ENCODE results near the gene SGK1.
"Not testable (repeated sequence)": the region's sequence is repeated elsewhere in the genome, so short reads cannot be mapped to it uniquely, and the experiment has no call there.

The SGK1 gene

DNA sequence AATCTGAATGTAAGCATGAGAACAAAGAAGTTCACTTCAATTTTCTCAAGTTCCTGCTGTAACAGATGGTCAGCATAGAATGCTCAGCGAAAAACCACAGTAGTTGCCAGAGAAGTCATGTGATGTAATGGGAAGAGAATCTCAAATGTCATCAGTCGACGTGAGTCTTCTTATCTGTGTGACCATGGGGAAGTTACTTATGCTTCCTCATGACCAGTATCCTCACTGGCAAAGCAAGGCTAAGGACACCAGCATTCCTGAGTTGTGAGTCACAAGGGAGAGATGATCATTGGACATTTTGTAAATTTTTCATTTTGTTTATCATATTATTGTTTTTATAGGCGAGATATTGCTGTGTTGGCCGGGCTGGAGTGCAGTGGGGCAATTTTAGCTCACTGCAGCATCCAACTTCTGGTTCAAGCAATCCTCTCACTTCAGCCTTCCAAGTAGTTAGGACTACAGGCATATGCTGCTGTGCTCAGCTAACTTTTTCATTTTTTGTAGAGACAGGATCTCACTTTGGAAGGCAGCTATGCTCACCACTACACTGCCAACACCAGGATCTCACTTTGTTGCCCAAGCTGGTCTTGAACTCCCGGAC, 21.9 kb downstream of the SGK1 start:
- TF ChIP-seq TAF1 (IDR thresholded peaks at IDR 0.05; ENCODE audit: low read depth, low read length) = no peak
- no peak for TF ChIP-seq POLR2A (IDR thresholded peaks at IDR 0.05; ENCODE audit: low read depth, low read length)
- no peak for TF ChIP-seq SPI1 (IDR thresholded peaks at IDR 0.05; ENCODE audit: low read depth, low read length)
- no peak for TF ChIP-seq PAX5 (IDR thresholded peaks at IDR 0.05; ENCODE audit: insufficient read depth, low read length, severe bottlenecking)
- TF ChIP-seq POLR2AphosphoS5 (IDR thresholded peaks at IDR 0.05; ENCODE audit: low read depth, low read length) = no peak
- TF ChIP-seq POU2F2 (IDR thresholded peaks at IDR 0.05; ENCODE audit: low read depth, low read length) = no peak
- FAIRE-seq (peak; percentile 57), DNase-seq (ENCODE audit: insufficient read length, low spot score) (no peak)

DNA sequence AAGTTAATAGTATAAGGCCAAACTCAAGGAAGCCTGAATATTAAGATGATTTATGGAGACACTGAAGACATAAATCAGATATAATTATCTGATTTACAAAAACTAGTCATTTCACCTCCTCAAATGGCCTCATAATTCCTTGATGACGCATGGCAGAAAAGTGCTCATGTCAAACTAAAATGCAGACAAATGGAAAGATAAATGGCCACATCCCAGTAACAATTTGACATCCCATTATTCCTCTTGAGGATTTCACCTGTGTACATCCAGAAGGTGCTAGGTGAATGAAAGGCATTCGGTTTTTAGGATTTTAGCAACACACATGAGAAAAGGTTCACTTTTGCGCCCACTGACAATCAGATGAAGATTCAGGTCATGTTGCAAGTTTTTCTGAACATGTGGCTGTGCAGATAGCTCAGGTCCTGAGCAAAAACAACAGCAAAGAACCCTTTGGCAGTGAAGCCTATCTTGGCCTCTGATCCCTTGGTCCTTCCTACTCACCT, 24.2 kb downstream of the SGK1 start:
- DNase-seq (ENCODE audit: insufficient read length, low spot score) (no peak), FAIRE-seq (no peak)
- TF ChIP-seq TAF1 (IDR thresholded peaks at IDR 0.05; ENCODE audit: low read depth, low read length) = no peak
- TF ChIP-seq POLR2A (IDR thresholded peaks at IDR 0.05; ENCODE audit: low read depth, low read length) = no peak
- TF ChIP-seq SPI1 (IDR thresholded peaks at IDR 0.05; ENCODE audit: low read depth, low read length) = no peak
- TF ChIP-seq POLR2AphosphoS5 (IDR thresholded peaks at IDR 0.05; ENCODE audit: low read depth, low read length) = no peak
- no peak for TF ChIP-seq PAX5 (IDR thresholded peaks at IDR 0.05; ENCODE audit: insufficient read depth, low read length, severe bottlenecking)
- TF ChIP-seq POU2F2 (IDR thresholded peaks at IDR 0.05; ENCODE audit: low read depth, low read length) = no peak

DNA sequence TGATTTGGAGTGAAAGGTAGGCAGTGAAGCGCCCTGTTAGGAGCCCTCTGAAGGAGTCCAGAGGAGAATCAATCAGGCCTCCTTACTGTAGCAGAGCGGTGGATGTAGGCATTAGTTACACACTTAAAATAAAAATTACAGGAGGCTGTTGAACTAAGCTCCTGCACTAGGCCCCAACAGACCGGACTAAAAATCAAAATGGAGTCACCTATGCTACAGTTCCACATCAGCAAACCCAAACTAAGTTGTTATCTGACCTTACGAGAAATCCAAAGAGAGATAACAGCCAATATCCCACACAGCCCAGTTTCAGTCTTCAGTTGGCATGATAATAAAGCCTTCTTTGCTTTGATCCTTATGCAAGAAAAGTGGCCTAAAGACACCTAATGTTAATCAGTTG, 26.8 kb downstream of the SGK1 start:
- DNase-seq (ENCODE audit: insufficient read length, low spot score) = no peak
- no peak for FAIRE-seq
- no peak for TF ChIP-seq PAX5 (IDR thresholded peaks at IDR 0.05; ENCODE audit: insufficient read depth, low read length, severe bottlenecking)
- TF ChIP-seq SPI1 (IDR thresholded peaks at IDR 0.05; ENCODE audit: low read depth, low read length) = no peak
- no peak for TF ChIP-seq POLR2A (IDR thresholded peaks at IDR 0.05; ENCODE audit: low read depth, low read length)
- TF ChIP-seq POU2F2 (IDR thresholded peaks at IDR 0.05; ENCODE audit: low read depth, low read length) = no peak
- no peak for TF ChIP-seq POLR2AphosphoS5 (IDR thresholded peaks at IDR 0.05; ENCODE audit: low read depth, low read length)
- no peak for TF ChIP-seq TAF1 (IDR thresholded peaks at IDR 0.05; ENCODE audit: low read depth, low read length)

DNA sequence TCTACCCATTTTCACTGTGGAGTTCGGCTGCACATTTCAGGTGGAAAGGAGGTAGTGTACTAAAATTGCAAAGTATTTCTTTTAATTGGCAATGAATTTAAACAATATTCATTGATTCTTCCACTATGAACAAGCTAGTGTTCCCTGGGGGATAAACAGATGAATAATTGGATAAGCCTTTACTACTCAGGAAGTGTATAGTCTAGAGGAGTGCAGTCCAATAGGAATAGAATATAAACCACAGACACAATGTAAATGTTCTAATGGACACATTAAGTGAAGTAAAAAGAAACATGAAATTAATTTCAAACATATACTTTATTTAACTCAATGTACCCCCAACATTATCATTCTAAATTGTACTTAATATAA, 28.7 kb downstream of the SGK1 start:
- TF ChIP-seq POLR2AphosphoS5 (IDR thresholded peaks at IDR 0.05; ENCODE audit: low read depth, low read length) (no peak), TAF1 (IDR thresholded peaks at IDR 0.05; ENCODE audit: low read depth, low read length) (no peak), POLR2A (IDR thresholded peaks at IDR 0.05; ENCODE audit: low read depth, low read length) (no peak), PAX5 (IDR thresholded peaks at IDR 0.05; ENCODE audit: insufficient read depth, low read length, severe bottlenecking) (no peak), POU2F2 (IDR thresholded peaks at IDR 0.05; ENCODE audit: low read depth, low read length) (no peak), SPI1 (IDR thresholded peaks at IDR 0.05; ENCODE audit: low read depth, low read length) (no peak)
- no peak for FAIRE-seq
- no peak for DNase-seq (ENCODE audit: insufficient read length, low spot score)

DNA sequence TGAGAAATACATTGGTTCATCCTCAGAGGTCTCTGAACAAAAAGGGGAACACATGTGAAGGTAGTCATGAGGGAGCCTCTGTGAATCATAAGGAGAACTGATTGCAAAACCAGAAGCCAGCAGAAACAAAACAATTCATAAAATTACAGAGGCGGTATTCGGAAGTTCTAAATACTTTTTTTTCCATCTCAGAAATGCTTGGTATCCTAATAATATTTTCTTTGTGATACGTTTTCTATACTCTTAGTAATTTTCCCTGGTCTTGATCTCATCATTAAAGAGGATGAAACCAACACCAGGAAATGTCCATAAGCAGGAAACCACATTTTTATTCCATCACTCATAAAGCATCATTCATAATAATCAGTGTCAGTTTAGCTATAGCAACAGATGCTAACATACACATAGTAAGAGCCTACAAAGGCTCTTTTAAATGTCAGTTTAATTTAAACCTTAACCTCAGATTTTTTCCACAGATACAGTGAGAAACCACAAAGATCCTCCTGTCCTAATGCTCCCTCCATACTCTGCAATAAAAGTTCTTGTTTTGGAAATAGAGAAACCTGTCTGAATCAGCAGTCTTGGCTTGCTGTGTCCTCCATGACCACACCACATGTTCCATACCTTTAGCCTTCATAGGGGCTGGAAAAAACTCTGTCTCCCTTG, 29.2 kb downstream of the SGK1 start:
- FAIRE-seq (no peak), DNase-seq (ENCODE audit: insufficient read length, low spot score) (no peak)
- TF ChIP-seq POLR2A (IDR thresholded peaks at IDR 0.05; ENCODE audit: low read depth, low read length) (no peak), TAF1 (IDR thresholded peaks at IDR 0.05; ENCODE audit: low read depth, low read length) (no peak), POLR2AphosphoS5 (IDR thresholded peaks at IDR 0.05; ENCODE audit: low read depth, low read length) (no peak), POU2F2 (IDR thresholded peaks at IDR 0.05; ENCODE audit: low read depth, low read length) (no peak), PAX5 (IDR thresholded peaks at IDR 0.05; ENCODE audit: insufficient read depth, low read length, severe bottlenecking) (no peak), SPI1 (IDR thresholded peaks at IDR 0.05; ENCODE audit: low read depth, low read length) (peak; percentile 82)

DNA sequence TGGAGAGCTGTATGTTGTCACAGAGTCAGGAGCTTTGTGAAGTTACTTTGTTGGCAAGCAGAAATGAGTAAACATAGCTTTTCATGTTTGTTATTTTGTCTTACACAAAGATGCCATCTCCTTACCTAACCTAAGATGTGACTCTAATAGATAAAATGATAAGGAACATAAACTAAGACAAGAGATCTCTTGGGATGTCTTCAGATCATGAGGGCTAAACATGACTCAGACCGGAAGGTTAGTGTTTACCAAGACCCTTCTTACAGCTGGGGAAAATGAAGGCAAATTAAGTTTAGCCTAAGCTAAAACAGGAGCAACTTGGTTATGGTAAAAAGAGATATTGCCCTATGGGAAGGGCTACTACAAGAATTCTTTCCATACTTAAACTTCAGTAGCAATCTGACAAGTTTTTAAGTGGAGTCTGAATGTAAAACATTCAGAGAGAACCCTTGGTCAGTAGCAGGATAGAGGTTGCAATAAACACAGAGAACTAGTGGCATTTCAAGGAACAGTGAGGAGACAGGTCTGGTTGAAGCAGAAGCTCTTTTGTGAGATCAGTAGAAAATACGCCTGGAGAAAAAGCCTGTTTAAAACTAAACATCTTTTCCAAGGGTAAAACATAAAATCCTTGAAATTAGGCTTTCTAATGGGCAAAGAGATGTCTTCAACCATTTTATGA, 29.9 kb downstream of the SGK1 start:
- FAIRE-seq (no peak), DNase-seq (ENCODE audit: insufficient read length, low spot score) (no peak)
- TF ChIP-seq POLR2A (IDR thresholded peaks at IDR 0.05; ENCODE audit: low read depth, low read length) (no peak), TAF1 (IDR thresholded peaks at IDR 0.05; ENCODE audit: low read depth, low read length) (no peak), PAX5 (IDR thresholded peaks at IDR 0.05; ENCODE audit: insufficient read depth, low read length, severe bottlenecking) (no peak)

DNA sequence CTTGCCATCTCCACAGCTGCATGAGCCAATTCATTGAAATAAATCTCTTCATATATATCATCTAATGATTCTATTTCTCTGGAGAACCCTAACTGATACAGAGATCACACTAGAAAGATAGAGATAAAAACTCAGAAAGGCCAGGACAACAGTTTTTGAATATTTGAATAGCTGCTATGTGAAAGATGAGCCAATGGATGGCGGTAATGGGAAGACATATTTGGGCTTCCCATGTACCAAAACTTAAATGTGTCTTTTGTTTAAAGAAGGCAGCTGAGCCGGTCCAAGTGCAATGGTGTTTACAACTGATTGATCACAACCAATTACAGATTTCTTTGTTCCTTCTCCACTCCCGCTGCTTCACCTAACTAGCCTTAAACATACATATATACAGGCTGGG, 35.1 kb downstream of the SGK1 start:
- no peak for FAIRE-seq
- no peak for DNase-seq (ENCODE audit: insufficient read length, low spot score)
- TF ChIP-seq POU2F2 (IDR thresholded peaks at IDR 0.05; ENCODE audit: low read depth, low read length) (no peak), SPI1 (IDR thresholded peaks at IDR 0.05; ENCODE audit: low read depth, low read length) (no peak), POLR2AphosphoS5 (IDR thresholded peaks at IDR 0.05; ENCODE audit: low read depth, low read length) (no peak), PAX5 (IDR thresholded peaks at IDR 0.05; ENCODE audit: insufficient read depth, low read length, severe bottlenecking) (no peak), TAF1 (IDR thresholded peaks at IDR 0.05; ENCODE audit: low read depth, low read length) (no peak), POLR2A (IDR thresholded peaks at IDR 0.05; ENCODE audit: low read depth, low read length) (no peak)

DNA sequence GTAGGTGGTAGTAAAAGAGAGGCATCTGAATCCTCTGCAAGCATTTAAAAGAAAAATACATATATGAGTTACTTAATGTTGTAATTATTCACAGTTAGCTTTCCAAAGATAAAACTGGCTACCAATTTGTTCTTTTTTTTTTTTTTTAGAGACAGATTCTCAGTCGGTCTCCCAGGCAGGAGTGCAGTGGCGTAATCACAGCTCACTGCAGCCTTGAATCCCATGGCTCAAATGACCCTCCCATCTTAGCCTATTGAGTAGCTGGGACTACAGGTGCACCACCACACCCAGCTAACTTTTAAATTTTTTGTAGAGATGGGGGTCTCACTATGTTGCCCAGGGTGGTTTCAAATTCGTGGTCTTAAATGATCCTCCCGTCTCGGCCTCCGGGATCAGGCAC, 36.5 kb downstream of the SGK1 start:
- FAIRE-seq (no peak), DNase-seq (ENCODE audit: insufficient read length, low spot score) (no peak)
- TF ChIP-seq POLR2AphosphoS5 (IDR thresholded peaks at IDR 0.05; ENCODE audit: low read depth, low read length) (no peak), POLR2A (IDR thresholded peaks at IDR 0.05; ENCODE audit: low read depth, low read length) (no peak), TAF1 (IDR thresholded peaks at IDR 0.05; ENCODE audit: low read depth, low read length) (no peak), PAX5 (IDR thresholded peaks at IDR 0.05; ENCODE audit: insufficient read depth, low read length, severe bottlenecking) (no peak), POU2F2 (IDR thresholded peaks at IDR 0.05; ENCODE audit: low read depth, low read length) (no peak), SPI1 (IDR thresholded peaks at IDR 0.05; ENCODE audit: low read depth, low read length) (no peak)

DNA sequence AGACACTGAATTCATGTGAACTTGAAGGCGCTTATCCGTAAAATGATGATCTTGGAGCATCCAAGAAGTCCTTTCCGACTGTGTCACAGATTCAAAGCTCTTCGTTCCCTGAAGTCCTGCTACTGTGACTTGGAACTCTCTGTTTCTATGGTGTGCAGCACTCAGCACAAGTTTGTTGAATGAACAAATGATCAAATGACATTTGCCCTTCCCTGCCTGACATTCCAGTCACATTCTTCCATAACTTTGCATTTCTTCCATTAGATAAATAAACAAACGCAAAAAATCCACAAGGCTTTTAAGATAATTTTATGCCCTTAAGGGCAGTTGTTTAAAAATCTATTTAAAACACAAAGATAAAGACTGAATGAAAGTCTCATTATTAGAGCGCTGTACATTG, 39.9 kb downstream of the SGK1 start:
- no peak for FAIRE-seq
- TF ChIP-seq POLR2AphosphoS5 (IDR thresholded peaks at IDR 0.05; ENCODE audit: low read depth, low read length) (no peak), POLR2A (IDR thresholded peaks at IDR 0.05; ENCODE audit: low read depth, low read length) (no peak), PAX5 (IDR thresholded peaks at IDR 0.05; ENCODE audit: insufficient read depth, low read length, severe bottlenecking) (no peak), POU2F2 (IDR thresholded peaks at IDR 0.05; ENCODE audit: low read depth, low read length) (no peak), SPI1 (IDR thresholded peaks at IDR 0.05; ENCODE audit: low read depth, low read length) (no peak), TAF1 (IDR thresholded peaks at IDR 0.05; ENCODE audit: low read depth, low read length) (no peak)

DNA sequence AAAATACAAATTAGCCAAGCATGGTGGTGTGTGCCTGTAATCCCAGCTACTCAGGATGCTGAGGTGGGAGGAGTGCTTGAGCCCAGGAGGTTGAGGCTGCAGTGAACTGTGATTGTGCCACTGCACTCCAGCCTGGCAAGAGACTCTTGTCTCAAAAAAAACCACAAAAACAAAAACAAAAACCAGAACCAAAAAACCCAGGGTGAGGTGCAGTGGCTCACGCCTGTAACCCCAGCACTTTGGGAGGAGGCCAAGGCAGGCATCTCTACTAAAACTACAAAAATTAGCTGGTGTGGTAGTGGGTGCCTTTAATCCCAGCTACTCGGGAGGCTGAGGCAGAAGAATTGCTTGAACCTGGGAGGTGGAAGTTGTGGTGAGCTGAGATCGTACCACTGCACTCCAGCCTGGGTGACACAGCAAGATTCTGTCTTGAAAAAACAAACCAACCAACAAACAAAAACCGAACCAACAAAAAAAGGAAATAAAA, 41.0 kb downstream of the SGK1 start:
- not testable (repeated sequence) for FAIRE-seq; DNase-seq (ENCODE audit: insufficient read length, low spot score)

More for the DNA sequence above, 39.9 kb downstream of the SGK1 start:
- DNase-seq (ENCODE audit: insufficient read length, low spot score) = no peak
